ENCODE results near the gene FOXRED2. TPM values are rescaled to one million over a fixed set of nuclear protein-coding genes. Genes with fewer than 3 reads are reported as not detected.

FOXRED2 gene
- polyA plus RNA-seq, 1 of the 3 experiments (the other 2 are of a cell fraction) = 7.9 TPM

DNA sequence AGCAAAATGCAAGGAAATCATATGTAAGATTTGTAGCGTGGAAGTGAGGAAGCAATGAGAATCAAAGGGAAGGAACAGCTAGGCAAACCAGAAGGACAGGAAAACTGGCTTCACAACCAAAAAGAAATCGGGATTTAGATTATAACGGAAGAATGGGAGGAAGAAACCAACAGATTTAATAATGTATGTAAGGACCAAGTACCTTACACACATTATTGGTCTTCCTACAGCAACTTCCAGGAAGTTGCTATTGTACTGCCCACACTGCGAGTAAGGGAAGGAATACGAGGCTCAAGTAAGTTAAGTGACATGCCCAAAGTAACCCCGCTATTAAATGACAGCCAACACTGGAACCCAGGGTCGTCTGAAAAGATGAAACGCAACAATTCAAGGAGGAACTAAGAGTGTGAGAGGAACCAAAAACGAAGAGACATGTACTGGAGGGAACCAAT, 25.9 kb downstream of the FOXRED2 start:
- H3K9me3 ChIP-seq = no peaks in the 10 kb centered on the region
- TF ChIP-seq, protein P1, sequence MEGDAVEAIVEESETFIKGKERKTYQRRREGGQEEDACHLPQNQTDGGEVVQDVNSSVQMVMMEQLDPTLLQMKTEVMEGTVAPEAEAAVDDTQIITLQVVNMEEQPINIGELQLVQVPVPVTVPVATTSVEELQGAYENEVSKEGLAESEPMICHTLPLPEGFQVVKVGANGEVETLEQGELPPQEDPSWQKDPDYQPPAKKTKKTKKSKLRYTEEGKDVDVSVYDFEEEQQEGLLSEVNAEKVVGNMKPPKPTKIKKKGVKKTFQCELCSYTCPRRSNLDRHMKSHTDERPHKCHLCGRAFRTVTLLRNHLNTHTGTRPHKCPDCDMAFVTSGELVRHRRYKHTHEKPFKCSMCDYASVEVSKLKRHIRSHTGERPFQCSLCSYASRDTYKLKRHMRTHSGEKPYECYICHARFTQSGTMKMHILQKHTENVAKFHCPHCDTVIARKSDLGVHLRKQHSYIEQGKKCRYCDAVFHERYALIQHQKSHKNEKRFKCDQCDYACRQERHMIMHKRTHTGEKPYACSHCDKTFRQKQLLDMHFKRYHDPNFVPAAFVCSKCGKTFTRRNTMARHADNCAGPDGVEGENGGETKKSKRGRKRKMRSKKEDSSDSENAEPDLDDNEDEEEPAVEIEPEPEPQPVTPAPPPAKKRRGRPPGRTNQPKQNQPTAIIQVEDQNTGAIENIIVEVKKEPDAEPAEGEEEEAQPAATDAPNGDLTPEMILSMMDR (IDR thresholded peaks at IDR 0.05) = no peak
- TF ChIP-seq CHD2 (IDR thresholded peaks at IDR 0.05; ENCODE audit: low read length, partially characterized antibody) = peak; percentile 44
- TF ChIP-seq TAF1 (IDR thresholded peaks at IDR 0.05; ENCODE audit: borderline replicate concordance, low read depth, low read length) = 0 out of 2 replicates have a peak, but pooled peaks have one; percentile 73
- 4% methylated on average over 9 of the region's 9 CpGs for WGBS (ENCODE audit: low lambda C conversion rate)
- H3K27ac ChIP-seq (ENCODE audit: low read depth in 2 of 2, low read length in 1 of 2) = peak overlapping the region; percentile 91 to 100
- H3K9me2 ChIP-seq = no peaks in the 10 kb centered on the region
- H3K36me3 ChIP-seq (replicated peaks in 1 of 2; ENCODE audit: control insufficient read depth in 1 of 2, insufficient read depth in 2 of 2, low read length in 1 of 2) = peaks cover 12 to 19% of the 10 kb centered on the region in 2 experiments
- peak overlapping the region; percentile 87 for H3K4me2 ChIP-seq
- H3K79me2 ChIP-seq (ENCODE audit: insufficient read depth) = peaks cover 24% of the 10 kb centered on the region
- H3K27me3 ChIP-seq (ENCODE audit: insufficient read depth) = no peaks in the 10 kb centered on the region
- no peak for DNase-seq
- peak overlapping the region; percentile 83 for H2AFZ ChIP-seq (ENCODE audit: low read depth)
- H3K9ac ChIP-seq = peak overlapping the region; percentile 99
- no peaks in the 10 kb centered on the region for H4K20me1 ChIP-seq (ENCODE audit: insufficient read depth)
- ChIA-PET CTCF (interaction anchor here (1.2 to 4.6 kb wide), 3 partner anchors 11 to 184 kb away, joined by 5 to 32 read pairs (median 10); no protein-coding TSS in a partner anchor), POLR2A (interaction anchor here (1.6 kb wide), 1 partner anchor 26 kb away, joined by 9 read pairs; the partner anchor contains the start of gene FOXRED2)
- H3K4me1 ChIP-seq (ENCODE audit: control insufficient read depth in 1 of 2, insufficient read depth in 2 of 2, low read depth in 1 of 2, low read length in 1 of 2) = peaks cover 5 to 10% of the 10 kb centered on the region in 2 experiments
- peaks cover 18% of the 10 kb centered on the region for H3F3A ChIP-seq (replicated peaks; ENCODE audit: insufficient read depth)
- H3K4me3 ChIP-seq (ENCODE audit: low read depth in 2 of 2, low read length in 1 of 2) = peak overlapping the region; percentile 70 to 99

DNA sequence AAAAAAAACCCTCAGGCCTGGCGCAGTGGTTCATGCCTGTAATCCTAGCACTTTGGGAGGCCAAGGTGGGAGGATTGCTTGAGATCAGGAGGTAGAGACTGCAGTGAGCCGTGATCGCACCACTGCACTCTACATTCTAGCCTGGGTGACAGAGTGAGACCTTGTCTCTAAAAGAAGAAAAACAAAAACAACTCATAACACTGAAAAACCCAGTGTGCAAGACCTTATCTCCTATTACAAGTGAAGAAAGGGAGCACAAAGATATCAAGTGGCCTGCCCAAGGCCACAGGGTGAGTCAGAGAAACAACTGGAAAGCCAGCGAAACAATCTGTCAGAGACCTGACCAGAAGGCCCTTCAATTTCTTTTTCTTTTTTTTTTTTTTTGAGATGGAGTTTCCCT, 27.9 kb downstream of the FOXRED2 start:
- H3K4me1 ChIP-seq (ENCODE audit: control insufficient read depth in 1 of 2, insufficient read depth in 2 of 2, low read depth in 1 of 2, low read length in 1 of 2) = peaks cover 5 to 10% of the 10 kb centered on the region in 2 experiments
- no peak overlapping the region for H3K27ac ChIP-seq (ENCODE audit: low read depth in 2 of 2, low read length in 1 of 2)
- H3K36me3 ChIP-seq (replicated peaks in 1 of 2; ENCODE audit: control insufficient read depth in 1 of 2, insufficient read depth in 2 of 2, low read length in 1 of 2) = peaks cover 26 to 27% of the 10 kb centered on the region in 2 experiments
- 96% methylated on average over 4 of the region's 4 CpGs for WGBS (ENCODE audit: low lambda C conversion rate)
- no peak overlapping the region for H3K9ac ChIP-seq
- peaks cover 28% of the 10 kb centered on the region for H3K79me2 ChIP-seq (ENCODE audit: insufficient read depth)
- no peak overlapping the region for H3K4me2 ChIP-seq
- no peak for DNase-seq
- H2AFZ ChIP-seq (ENCODE audit: low read depth) = no peak overlapping the region
- ChIA-PET POLR2A (no interaction called here), CTCF (interaction anchor here (0.8 to 4.6 kb wide), 2 partner anchors 9 to 178 kb away, joined by 3 to 32 read pairs; no protein-coding TSS in a partner anchor)
- no peaks in the 10 kb centered on the region for H3K9me2 ChIP-seq
- H3F3A ChIP-seq (replicated peaks; ENCODE audit: insufficient read depth) = peaks cover 12% of the 10 kb centered on the region
- no peaks in the 10 kb centered on the region for H3K9me3 ChIP-seq
- H4K20me1 ChIP-seq (ENCODE audit: insufficient read depth) = no peaks in the 10 kb centered on the region
- H3K4me3 ChIP-seq (ENCODE audit: low read depth in 2 of 2, low read length in 1 of 2) = no peak overlapping the region
- no peak for TF ChIP-seq FOSL2 (IDR thresholded peaks at IDR 0.05; ENCODE audit: borderline replicate concordance, low read depth)
- no peak for TF ChIP-seq SIN3A (IDR thresholded peaks at IDR 0.05; ENCODE audit: borderline replicate concordance, low read depth, low read length)
- no peak for TF ChIP-seq NFIC (IDR thresholded peaks at IDR 0.05; ENCODE audit: borderline replicate concordance)
- TF ChIP-seq EZH2phosphoT487 (IDR thresholded peaks at IDR 0.05; ENCODE audit: borderline replicate concordance, low read depth) = no peak
- no peak for TF ChIP-seq JUND (IDR thresholded peaks at IDR 0.05)
- TF ChIP-seq, protein P2, sequence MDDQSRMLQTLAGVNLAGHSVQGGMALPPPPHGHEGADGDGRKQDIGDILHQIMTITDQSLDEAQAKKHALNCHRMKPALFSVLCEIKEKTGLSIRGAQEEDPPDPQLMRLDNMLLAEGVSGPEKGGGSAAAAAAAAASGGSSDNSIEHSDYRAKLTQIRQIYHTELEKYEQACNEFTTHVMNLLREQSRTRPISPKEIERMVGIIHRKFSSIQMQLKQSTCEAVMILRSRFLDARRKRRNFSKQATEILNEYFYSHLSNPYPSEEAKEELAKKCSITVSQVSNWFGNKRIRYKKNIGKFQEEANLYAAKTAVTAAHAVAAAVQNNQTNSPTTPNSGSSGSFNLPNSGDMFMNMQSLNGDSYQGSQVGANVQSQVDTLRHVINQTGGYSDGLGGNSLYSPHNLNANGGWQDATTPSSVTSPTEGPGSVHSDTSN (IDR thresholded peaks at IDR 0.05) = no peak
- no peak for TF ChIP-seq EP300 (IDR thresholded peaks at IDR 0.05; ENCODE audit: borderline replicate concordance in 1 of 2, low read depth in 1 of 2, low read length in 1 of 2)
- no peak for TF ChIP-seq NRF1 (IDR thresholded peaks at IDR 0.05; ENCODE audit: low read depth, low read length)
- TF ChIP-seq GATA2 (CRISPR knock-in tag; IDR thresholded peaks at IDR 0.05) = no peak
- TF ChIP-seq RXRA (IDR thresholded peaks at IDR 0.05; ENCODE audit: borderline replicate concordance, low read depth) = no peak
- TF ChIP-seq RFX5 (IDR thresholded peaks at IDR 0.05; ENCODE audit: low read length) = no peak
- no peak for TF ChIP-seq YY1 (IDR thresholded peaks at IDR 0.05; ENCODE audit: low read depth)
- TF ChIP-seq CHD2 (IDR thresholded peaks at IDR 0.05; ENCODE audit: low read length, partially characterized antibody) = no peak
- no peak for TF ChIP-seq RAD21 (IDR thresholded peaks at IDR 0.05; ENCODE audit: low read length)
- TF ChIP-seq, protein P3, sequence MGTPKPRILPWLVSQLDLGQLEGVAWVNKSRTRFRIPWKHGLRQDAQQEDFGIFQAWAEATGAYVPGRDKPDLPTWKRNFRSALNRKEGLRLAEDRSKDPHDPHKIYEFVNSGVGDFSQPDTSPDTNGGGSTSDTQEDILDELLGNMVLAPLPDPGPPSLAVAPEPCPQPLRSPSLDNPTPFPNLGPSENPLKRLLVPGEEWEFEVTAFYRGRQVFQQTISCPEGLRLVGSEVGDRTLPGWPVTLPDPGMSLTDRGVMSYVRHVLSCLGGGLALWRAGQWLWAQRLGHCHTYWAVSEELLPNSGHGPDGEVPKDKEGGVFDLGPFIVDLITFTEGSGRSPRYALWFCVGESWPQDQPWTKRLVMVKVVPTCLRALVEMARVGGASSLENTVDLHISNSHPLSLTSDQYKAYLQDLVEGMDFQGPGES (IDR thresholded peaks at IDR 0.05; ENCODE audit: low read depth, low read length) = no peak
- TF ChIP-seq SMC3 (IDR thresholded peaks at IDR 0.05; ENCODE audit: low read depth, low read length) = no peak
- TF ChIP-seq, protein P4, sequence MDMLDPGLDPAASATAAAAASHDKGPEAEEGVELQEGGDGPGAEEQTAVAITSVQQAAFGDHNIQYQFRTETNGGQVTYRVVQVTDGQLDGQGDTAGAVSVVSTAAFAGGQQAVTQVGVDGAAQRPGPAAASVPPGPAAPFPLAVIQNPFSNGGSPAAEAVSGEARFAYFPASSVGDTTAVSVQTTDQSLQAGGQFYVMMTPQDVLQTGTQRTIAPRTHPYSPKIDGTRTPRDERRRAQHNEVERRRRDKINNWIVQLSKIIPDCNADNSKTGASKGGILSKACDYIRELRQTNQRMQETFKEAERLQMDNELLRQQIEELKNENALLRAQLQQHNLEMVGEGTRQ (IDR thresholded peaks at IDR 0.05; ENCODE audit: borderline replicate concordance, low read depth, low read length) = no peak
- no peak for TF ChIP-seq TCF12 (IDR thresholded peaks at IDR 0.05)
- no peak for TF ChIP-seq FOXM1 (IDR thresholded peaks at IDR 0.05; ENCODE audit: low read depth)
- H3K27me3 ChIP-seq (ENCODE audit: insufficient read depth) = no peaks in the 10 kb centered on the region

Measured in SK-N-SH (cell line).